Mucosa of rectum (tissue), 2 donors: ENCODE data around the gene RASGRP2.

Source experiments
- H3K27ac ChIP-seq, 2 donors: one replicate each; pipeline ENCODE4 v1.7.0; 2013; ENCODE audit warnings: inconsistent platforms in 2 of 2, low read depth in 2 of 2, low read length in 2 of 2
- H3K27me3 ChIP-seq, 2 donors: one replicate each; pipeline ENCODE4 v1.7.0; 2013; ENCODE audit warnings: low read length in 2 of 2; ENCODE audit not compliant: control insufficient read depth in 2 of 2, insufficient read depth in 2 of 2
- H3K36me3 ChIP-seq, 2 donors: one replicate each; pipeline ENCODE4 v1.7.0; 2013; ENCODE audit warnings: low read length in 2 of 2; ENCODE audit not compliant: control insufficient read depth in 2 of 2, insufficient read depth in 2 of 2
- H3K4me1 ChIP-seq, 2 donors: one replicate each; pipeline ENCODE4 v1.7.0; 2013; ENCODE audit warnings: low read length in 2 of 2, mild to moderate bottlenecking in 1 of 2; ENCODE audit not compliant: control insufficient read depth in 2 of 2, insufficient read depth in 2 of 2
- H3K4me3 ChIP-seq, 2 donors: one replicate each; pipeline ENCODE4 v1.7.0; 2013; ENCODE audit warnings: low read length in 2 of 2
- H3K9ac ChIP-seq, 2 donors: one replicate each; pipeline ENCODE4 v1.7.0; 2013; ENCODE audit warnings: low read length in 2 of 2, low read depth in 1 of 2, mild to moderate bottlenecking in 1 of 2
- H3K9me3 ChIP-seq, 2 donors: one replicate each; pipeline ENCODE4 v1.7.0; 2013; ENCODE audit warnings: low read length in 2 of 2; ENCODE audit not compliant: control insufficient read depth in 2 of 2
- donor health status: healthy.
- donor health status: Normal muscosa, but diverticular disease.

RASGRP2 gene

DNA sequence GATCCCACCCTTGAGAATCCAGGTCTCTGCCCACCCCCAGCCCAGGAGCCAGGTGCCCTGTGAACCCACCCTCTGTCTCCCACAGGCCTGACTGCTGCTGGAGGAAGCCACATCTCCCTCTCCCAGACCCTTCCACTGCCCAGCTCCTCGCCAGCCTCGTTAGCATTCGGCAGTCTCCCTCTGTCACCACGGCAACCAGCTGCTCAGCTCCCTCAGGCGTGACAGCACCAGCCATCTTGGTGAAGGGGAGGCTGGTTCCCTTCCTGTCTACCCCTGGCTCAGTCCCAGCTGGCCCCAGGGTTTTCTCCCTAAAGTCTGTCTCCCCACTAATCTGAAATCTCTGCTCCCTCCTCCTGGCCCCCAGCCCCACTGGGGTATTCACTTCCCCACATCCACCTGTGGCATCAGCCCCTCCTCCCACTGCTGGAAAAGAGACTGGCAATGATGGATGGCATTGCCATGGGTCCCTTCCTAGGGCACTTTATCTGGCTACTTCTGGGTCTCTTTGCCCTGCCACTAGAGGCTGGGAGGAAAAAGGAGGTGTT is 49.0 kb downstream of the RASGRP2 start:
- H3K27ac ChIP-seq, result no peak overlapping the region
- H3K9ac ChIP-seq, result no peak overlapping the region
- no peaks in the 10 kb centered on the region for H3K4me1 ChIP-seq
- H3K4me3 ChIP-seq, result no peak overlapping the region
- no peaks in the 10 kb centered on the region for H3K36me3 ChIP-seq
- H3K9me3 ChIP-seq, result no peaks in the 10 kb centered on the region
- peaks cover 8 to 16% of the 10 kb centered on the region in 2 donors for H3K27me3 ChIP-seq

GRCh38 chr11:64694026-64694755 is 49.8 kb downstream of the RASGRP2 start:
- no peak overlapping the region for H3K9ac ChIP-seq

GRCh38 chr11:64692764-64693331 is 51.1 kb downstream of the RASGRP2 start:
- no peak overlapping the region for H3K27ac ChIP-seq
- H3K4me1 ChIP-seq, result peaks cover 3 to 5% of the 10 kb centered on the region in 2 donors
- H3K27me3 ChIP-seq, result peaks cover 5 to 16% of the 10 kb centered on the region in 2 donors
- no peaks in the 10 kb centered on the region for H3K36me3 ChIP-seq
- no peak overlapping the region for H3K4me3 ChIP-seq
- H3K9me3 ChIP-seq, result no peaks in the 10 kb centered on the region
- no peak overlapping the region for H3K9ac ChIP-seq

More at GRCh38 chr11:64694026-64694755, 49.8 kb downstream of the RASGRP2 start:
- no peaks in the 10 kb centered on the region for H3K9me3 ChIP-seq
- H3K4me3 ChIP-seq, result no peak overlapping the region
- peaks cover 8 to 16% of the 10 kb centered on the region in 2 donors for H3K27me3 ChIP-seq
- no peak overlapping the region for H3K27ac ChIP-seq
- H3K36me3 ChIP-seq, result no peaks in the 10 kb centered on the region
- H3K4me1 ChIP-seq, result no peaks in the 10 kb centered on the region

DNA sequence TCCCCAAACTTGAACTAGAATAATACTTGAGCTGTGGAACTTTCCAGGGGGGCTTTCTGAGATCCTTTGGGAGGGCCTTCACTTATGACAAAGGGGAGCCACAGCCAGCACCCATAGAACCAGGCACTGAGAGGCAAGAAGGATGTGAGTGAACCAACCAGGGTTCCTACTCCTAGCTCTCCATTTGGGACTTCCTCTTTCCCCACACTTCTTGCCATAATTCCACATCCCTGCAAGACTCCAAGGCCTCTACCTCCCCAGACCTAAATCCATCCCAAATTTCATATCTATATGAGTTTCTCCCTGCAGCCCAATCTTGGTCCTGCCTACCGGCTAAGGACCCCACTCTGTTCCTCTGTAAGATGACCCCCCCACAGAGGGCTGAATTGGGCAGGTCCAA is 52.4 kb downstream of the RASGRP2 start:
- Histone ChIP-seq H3K9me3 (no peaks in the 10 kb centered on the region), H3K36me3 (no peaks in the 10 kb centered on the region), H3K9ac (no peak overlapping the region), H3K4me3 (no peak overlapping the region), H3K27ac (no peak overlapping the region), H3K4me1 (peaks cover 3 to 5% of the 10 kb centered on the region in 2 donors), H3K27me3 (peaks cover 4 to 16% of the 10 kb centered on the region in 2 donors)

DNA sequence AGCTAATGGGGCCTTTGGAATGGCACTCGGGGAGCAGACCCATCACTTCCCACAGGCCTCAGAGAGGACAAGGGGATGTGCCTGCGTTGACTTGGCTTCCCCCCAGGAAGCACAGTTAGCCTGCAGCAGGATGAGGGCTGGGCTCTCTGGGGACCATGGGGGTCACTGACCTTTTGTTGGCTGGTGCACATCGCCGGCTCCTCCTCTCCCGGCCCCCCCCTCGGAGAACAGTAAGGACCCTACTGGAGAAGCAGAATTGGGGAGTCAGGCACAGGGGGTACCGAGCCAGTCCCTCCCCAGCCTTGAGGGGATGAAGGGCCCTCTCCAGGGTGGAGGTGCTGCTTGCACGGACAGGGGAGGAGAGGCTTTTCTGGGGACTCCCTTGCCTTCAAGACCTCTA is 53.7 kb downstream of the RASGRP2 start:
- H3K27me3 ChIP-seq, result peaks cover 2 to 16% of the 10 kb centered on the region in 2 donors
- no peak overlapping the region for H3K4me3 ChIP-seq
- no peak overlapping the region for H3K27ac ChIP-seq
- peaks cover 3 to 5% of the 10 kb centered on the region in 2 donors for H3K4me1 ChIP-seq
- H3K9ac ChIP-seq, result no peak overlapping the region
- H3K9me3 ChIP-seq, result no peaks in the 10 kb centered on the region
- no peaks in the 10 kb centered on the region for H3K36me3 ChIP-seq

DNA sequence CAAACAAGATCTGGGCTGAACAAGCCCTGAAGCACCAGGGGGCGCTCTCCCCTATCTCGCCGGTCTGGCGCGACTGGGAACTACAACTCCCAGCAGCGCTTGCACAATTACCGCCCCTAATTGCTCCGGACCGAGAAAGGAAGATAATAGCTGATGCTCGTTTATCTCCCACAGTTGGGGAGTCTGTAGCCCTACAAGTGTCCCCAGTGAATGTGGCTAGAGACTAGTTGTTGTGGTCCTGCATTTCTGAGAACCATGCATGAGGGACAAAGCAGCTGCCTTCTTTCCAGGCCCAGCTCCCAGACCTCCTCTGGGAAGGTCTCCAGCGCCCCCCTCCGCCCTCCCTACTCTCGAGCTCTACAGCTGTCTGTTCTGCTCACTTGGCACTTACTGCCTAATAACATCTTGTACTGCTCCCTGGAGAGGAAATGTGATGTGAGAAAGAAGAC is 55.4 kb downstream of the RASGRP2 start:
- Histone ChIP-seq H3K4me3 (peak overlapping the region; percentile 47 to 78), H3K9me3 (no peaks in the 10 kb centered on the region), H3K27ac (peak overlapping the region in 1 of 2 donors; percentile 38), H3K36me3 (no peaks in the 10 kb centered on the region), H3K9ac (peak overlapping the region in 1 of 2 donors; percentile 47), H3K4me1 (peaks cover 3 to 5% of the 10 kb centered on the region in 2 donors), H3K27me3 (peaks cover 5 to 12% of the 10 kb centered on the region in 2 donors)

- Histone ChIP-seq H3K27me3 (peaks cover 4 to 9% of the 10 kb centered on the region in 2 donors), H3K36me3 (no peaks in the 10 kb centered on the region), H3K4me3 (no peak overlapping the region), H3K27ac (no peak overlapping the region), H3K9ac (no peak overlapping the region), H3K9me3 (no peaks in the 10 kb centered on the region), H3K4me1 (peaks cover 3 to 5% of the 10 kb centered on the region in 2 donors)
Observed at GRCh38 chr11:64687643-64688533, 56.1 kb downstream of the RASGRP2 start.

GRCh38 chr11:64687204-64687603 is 56.7 kb downstream of the RASGRP2 start:
- H3K9me3 ChIP-seq, result no peaks in the 10 kb centered on the region
- no peak overlapping the region for H3K9ac ChIP-seq
- no peak overlapping the region for H3K27ac ChIP-seq
- peaks cover 4 to 8% of the 10 kb centered on the region in 2 donors for H3K27me3 ChIP-seq
- peaks cover 3 to 5% of the 10 kb centered on the region in 2 donors for H3K4me1 ChIP-seq
- H3K36me3 ChIP-seq, result no peaks in the 10 kb centered on the region
- H3K4me3 ChIP-seq, result no peak overlapping the region

DNA sequence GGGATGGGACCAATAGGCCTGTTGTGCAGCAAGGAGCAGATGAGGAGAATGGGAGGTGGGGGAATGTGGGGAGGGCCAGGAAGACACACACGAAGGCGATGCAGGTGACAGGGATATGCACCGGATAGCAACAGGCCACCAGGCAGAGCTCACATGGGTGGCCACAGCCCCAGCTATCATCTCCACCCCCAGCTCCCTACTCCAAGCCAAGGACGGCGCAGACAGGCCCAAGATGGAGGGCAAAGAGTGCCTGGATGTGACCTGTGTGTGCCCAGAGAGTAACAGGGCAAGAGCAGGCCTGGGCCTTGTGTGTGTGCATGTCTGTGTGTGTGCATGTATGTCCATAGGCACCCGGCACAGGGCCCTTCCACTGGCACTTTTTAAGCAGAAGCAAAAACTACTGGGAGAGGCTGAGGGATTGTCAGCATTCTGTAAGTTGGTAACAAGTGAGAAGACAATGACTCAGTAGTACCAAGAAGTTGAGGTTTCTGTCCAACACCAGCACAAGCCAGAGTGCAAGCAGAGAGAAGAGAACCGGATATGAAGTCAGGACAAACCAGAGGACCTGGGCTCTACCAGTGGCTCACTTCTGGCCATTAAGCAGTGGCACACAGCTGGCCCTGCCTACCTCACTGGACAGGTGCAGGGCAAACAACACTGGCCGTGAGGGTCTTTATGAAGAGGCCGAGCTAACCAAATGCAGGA is 57.3 kb downstream of the RASGRP2 start:
- Histone ChIP-seq H3K4me3 (no peak overlapping the region), H3K9me3 (no peaks in the 10 kb centered on the region), H3K36me3 (no peaks in the 10 kb centered on the region), H3K9ac (no peak overlapping the region), H3K4me1 (peaks cover 3 to 5% of the 10 kb centered on the region in 2 donors), H3K27me3 (peaks cover 3 to 4% of the 10 kb centered on the region in 2 donors), H3K27ac (no peak overlapping the region)
